Body of pancreas (tissue), 4 donors: ENCODE data around the gene DOCK9. TPM values are rescaled to one million over a fixed set of nuclear protein-coding genes. Genes with fewer than 3 reads are reported as not detected.
A peak's percentile ranks its signal among the peaks of the same experiment; 100 is the strongest.

ENCODE experiments used
- ATAC-seq: fragments of 150-250 bp; one replicate; pipeline ENCODE4 v1.9.1; 2016
- DNase-seq, 4 donors: peaks; one replicate each; pipeline ENCODE4 v3.0.0-alpha.2; 2019
- H3K27ac ChIP-seq, 4 donors: fragments of 200-600 bp; sonication (generic); 1 replicate in 3 of 4; 2 replicates in 1 of 4; pipeline versions ENCODE4 v1.5.1 to v1.6.1; 2016 to 2019; ENCODE audit warnings: mild to moderate bottlenecking in 1 of 4, mixed read lengths in 1 of 4, moderate library complexity in 1 of 4
- H3K27me3 ChIP-seq, 2 donors: fragments of 200-600 bp; sonication (generic); one replicate each; pipeline ENCODE4 v1.6.0; 2016; ENCODE audit warnings: mild to moderate bottlenecking in 1 of 2
- H3K36me3 ChIP-seq, 2 donors: fragments of 200-600 bp; sonication (generic); replicated peaks in 1 of 2; 2 replicates each; pipeline ENCODE4 v1.5.1; 2016; ENCODE audit warnings: low read depth in 2 of 2; ENCODE audit not compliant: insufficient read depth in 1 of 2
- H3K4me1 ChIP-seq: fragments of 200-600 bp; sonication (generic); one replicate; pipeline ENCODE4 v1.6.0; 2016
- H3K4me3 ChIP-seq, 2 donors: fragments of 200-600 bp; sonication (generic); 1 replicate in 1 of 2; 2 replicates in 1 of 2; pipeline ENCODE4 v1.5.1; 2016 to 2019
- H3K9me3 ChIP-seq, 3 donors: fragments of 200-600 bp; sonication (generic); 1 replicate in 2 of 3; 2 replicates in 1 of 3; pipeline ENCODE4 v1.5.1; 2016
- CTCF ChIP-seq, 7 experiments: fragments of 450-650 bp in 4 of 7; fragments of 200-600 bp in 3 of 7; sonication (generic) in 3 of 7; IDR thresholded peaks; one replicate each; pipeline ENCODE4 v1.5.1; 2016 to 2019; ENCODE audit warnings: antibody characterized with exemption in 7 of 7
- POLR2A ChIP-seq, 3 donors: fragments of 450-650 bp; IDR thresholded peaks; one replicate each; pipeline ENCODE4 v1.6.1; 2016; ENCODE audit warnings: antibody characterized with exemption in 3 of 3, mild to moderate bottlenecking in 2 of 3
- WGBS, 2 donors: methylation state at CpG; one replicate each; pipeline ENCODE4 v1.1.5; 2017; 5-methylcytosine and 5-hydroxymethylcytosine counted together
- intact Hi-C: fragments of 100-400 bp; cut with DNase I; formaldehyde crosslinking; loops from one replicate; pipeline ENCODE4 v1.15.1; 2023
- total RNA-seq, 2 donors: library from RNA; depleted of rRNA; stranded (reverse); fragments of >200 nt; gene quantifications; one replicate each; pipeline ENCODE4 v1.1.0, GENCODE V29; 2016

The DOCK9 gene
- total RNA-seq, 2 donors from 2014 or later = 35.3 to 73.5 TPM

GRCh38 chr13:98981369-98982080, 3.7 kb upstream of the DOCK9 start:
- WGBS, 2 donors = 72 to 94% methylated on average over 8 to 9 of the region's 9 CpGs
- H3K4me1 ChIP-seq = peaks cover 31% of the 10 kb centered on the region
- no peaks in the 10 kb centered on the region for H3K9me3 ChIP-seq
- no peak for ATAC-seq
- H3K36me3 ChIP-seq = no peaks in the 10 kb centered on the region
- H3K27ac ChIP-seq = no peak overlapping the region
- TF ChIP-seq POLR2A (IDR thresholded peaks at IDR 0.05) (no peak), CTCF (IDR thresholded peaks at IDR 0.05) (no peak)
- intact Hi-C loops = no loop called here
- no peak overlapping the region for H3K4me3 ChIP-seq
- H3K27me3 ChIP-seq = no peaks in the 10 kb centered on the region
- DNase-seq = no peak

- Histone ChIP-seq H3K27ac (no peak overlapping the region), H3K9me3 (no peaks in the 10 kb centered on the region), H3K36me3 (no peaks in the 10 kb centered on the region), H3K4me1 (peaks cover 27% of the 10 kb centered on the region), H3K4me3 (no peak overlapping the region), H3K27me3 (no peaks in the 10 kb centered on the region)
- no peak for TF ChIP-seq CTCF (IDR thresholded peaks at IDR 0.05)
- TF ChIP-seq POLR2A (IDR thresholded peaks at IDR 0.05) = no peak
- DNase-seq (no peak), ATAC-seq (no peak)
- intact Hi-C loops = no loop called here
- WGBS, 2 donors = 81 to 82% methylated on average over 9 of the region's 9 CpGs
These were observed 1.3 kb upstream of the DOCK9 start for GRCh38 chr13:98979012-98979660.

DNA sequence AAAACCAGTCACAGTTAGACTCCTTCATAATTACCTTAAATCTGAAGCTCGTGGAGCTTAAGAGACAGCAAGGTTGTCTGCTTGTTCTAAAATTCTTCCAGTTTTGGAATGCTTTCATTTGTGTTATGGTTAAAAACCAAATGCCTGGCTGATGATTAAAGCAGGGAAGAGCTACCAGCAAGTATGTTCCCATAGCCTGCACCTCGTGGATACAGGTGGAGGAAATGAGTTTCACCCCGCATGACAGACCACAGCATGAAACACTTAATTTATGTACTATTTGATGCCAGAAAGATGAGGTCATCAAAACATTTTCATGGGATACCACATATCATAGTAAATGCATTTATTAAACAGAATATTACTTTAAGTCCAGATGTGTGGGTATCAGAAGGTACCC, 416 bp upstream of the DOCK9 start:
- Histone ChIP-seq H3K27ac (peak overlapping the region in 3 of 4 donors; percentile 17 to 64 (median 39)), H3K27me3 (no peaks in the 10 kb centered on the region), H3K36me3 (no peaks in the 10 kb centered on the region), H3K4me3 (no peak overlapping the region), H3K9me3 (no peaks in the 10 kb centered on the region), H3K4me1 (peaks cover 25% of the 10 kb centered on the region)
- DNase-seq (no peak), ATAC-seq (peak; percentile 47)
- WGBS, 2 donors = 11% methylated on average over 3 of the region's 3 CpGs
- intact Hi-C loops = no loop called here
- no peak for TF ChIP-seq POLR2A (IDR thresholded peaks at IDR 0.05)
- no peak for TF ChIP-seq CTCF (IDR thresholded peaks at IDR 0.05)

DNA sequence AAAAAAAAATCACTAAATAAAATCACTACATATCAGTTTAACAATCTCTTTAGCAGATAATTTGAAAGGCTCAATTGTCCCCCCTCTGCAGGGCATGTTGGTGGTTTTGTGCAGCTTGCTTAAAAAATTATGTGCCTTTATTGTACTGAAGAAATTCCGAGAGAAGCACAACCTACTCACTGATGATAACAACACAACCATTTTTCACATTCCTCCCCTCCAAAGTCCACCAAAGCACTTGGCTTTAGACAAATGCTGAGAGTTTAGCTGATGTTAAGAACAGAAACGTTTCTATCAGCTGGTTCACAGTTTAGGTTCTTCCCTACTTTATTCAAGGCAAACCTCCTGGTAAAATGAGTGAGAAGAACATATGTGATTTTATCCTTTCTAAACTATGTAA, 923 bp downstream of the DOCK9 start:
- DNase-seq = no peak
- Histone ChIP-seq H3K27me3 (no peaks in the 10 kb centered on the region), H3K27ac (no peak overlapping the region), H3K4me3 (no peak overlapping the region), H3K4me1 (peaks cover 25% of the 10 kb centered on the region), H3K36me3 (no peaks in the 10 kb centered on the region), H3K9me3 (no peaks in the 10 kb centered on the region)
- intact Hi-C loops = no loop called here
- WGBS, 2 donors = 41 to 42% methylated on average over 2 of the region's 2 CpGs
- no peak for ATAC-seq
- TF ChIP-seq POLR2A (IDR thresholded peaks at IDR 0.05) (no peak), CTCF (IDR thresholded peaks at IDR 0.05) (no peak)

GRCh38 chr13:98976338-98976737, 1.5 kb downstream of the DOCK9 start:
- no peak for TF ChIP-seq CTCF (IDR thresholded peaks at IDR 0.05)
- no peak for TF ChIP-seq POLR2A (IDR thresholded peaks at IDR 0.05)
- Histone ChIP-seq H3K36me3 (no peaks in the 10 kb centered on the region), H3K9me3 (no peaks in the 10 kb centered on the region), H3K27ac (no peak overlapping the region), H3K4me3 (no peak overlapping the region), H3K4me1 (peaks cover 25% of the 10 kb centered on the region), H3K27me3 (no peaks in the 10 kb centered on the region)
- no peak for DNase-seq
- no peak for ATAC-seq
- intact Hi-C loops = no loop called here
